HFF-Myc (cell line): ENCODE measurements around the gene KRT32.

Experiments
- DNase-seq: peaks from one replicate; pipeline ENCODE4 v3.0.0-alpha.2; 2011; ENCODE audit warnings: low read depth; ENCODE audit errors: extremely low read depth
- H3K4me3 ChIP-seq: replicated peaks from 2 replicates; pipeline ENCODE4 v1.5.1; 2011; ENCODE audit warnings: low read depth, mild to moderate bottlenecking, control low read depth, low read length
- CTCF ChIP-seq: IDR thresholded peaks from 2 replicates; pipeline ENCODE4 v1.5.1; 2012; ENCODE audit warnings: mild to moderate bottlenecking, low read depth, low read length, control low read depth; ENCODE audit errors: missing control alignments

KRT32 gene

GRCh38 chr17:41467561-41467960 is 375 bp upstream of the KRT32 start:
- TF ChIP-seq CTCF, result no peak
- no peak overlapping the region for H3K4me3 ChIP-seq
- no peak for DNase-seq

- DNase-seq, result peak; percentile 58
- no peak for TF ChIP-seq CTCF
Observed at GRCh38 chr17:41464682-41465081, 2.5 kb downstream of the KRT32 start.

GRCh38 chr17:41464173-41464572 is 3.0 kb downstream of the KRT32 start:
- no peak for TF ChIP-seq CTCF
- no peak overlapping the region for H3K4me3 ChIP-seq
- DNase-seq, result no peak

More at GRCh38 chr17:41464682-41465081, 2.5 kb downstream of the KRT32 start:
- no peak overlapping the region for H3K4me3 ChIP-seq

GRCh38 chr17:41463746-41464145 is 3.4 kb downstream of the KRT32 start:
- no peak overlapping the region for H3K4me3 ChIP-seq
- TF ChIP-seq CTCF, result no peak
- DNase-seq, result no peak

GRCh38 chr17:41462705-41463104 is 4.5 kb downstream of the KRT32 start:
- DNase-seq, result no peak
- no peak overlapping the region for H3K4me3 ChIP-seq
- no peak for TF ChIP-seq CTCF

- TF ChIP-seq CTCF, result no peak
- no peak overlapping the region for H3K4me3 ChIP-seq
- no peak for DNase-seq
Observed at GRCh38 chr17:41457676-41458075, 9.5 kb downstream of the KRT32 start.

- no peak for DNase-seq
- peak; percentile 14 for TF ChIP-seq CTCF
- no peak overlapping the region for H3K4me3 ChIP-seq
Observed at GRCh38 chr17:41456204-41456603, 11.0 kb downstream of the KRT32 start.
